Activated T-cell treated with anti-CD3 and anti-CD28 coated beads, Interleukin-2, amount 50 U/mL, for 1 hour (primary cell): ENCODE results near the gene BPIFA3.

Experiments
- DNase-seq: peaks from one replicate; pipeline ENCODE4 v3.0.0-alpha.2; 2020

The BPIFA3 gene

GRCh38 chr20:33229843-33230242 is 12.7 kb downstream of the BPIFA3 start:
- no peak for DNase-seq

DNA sequence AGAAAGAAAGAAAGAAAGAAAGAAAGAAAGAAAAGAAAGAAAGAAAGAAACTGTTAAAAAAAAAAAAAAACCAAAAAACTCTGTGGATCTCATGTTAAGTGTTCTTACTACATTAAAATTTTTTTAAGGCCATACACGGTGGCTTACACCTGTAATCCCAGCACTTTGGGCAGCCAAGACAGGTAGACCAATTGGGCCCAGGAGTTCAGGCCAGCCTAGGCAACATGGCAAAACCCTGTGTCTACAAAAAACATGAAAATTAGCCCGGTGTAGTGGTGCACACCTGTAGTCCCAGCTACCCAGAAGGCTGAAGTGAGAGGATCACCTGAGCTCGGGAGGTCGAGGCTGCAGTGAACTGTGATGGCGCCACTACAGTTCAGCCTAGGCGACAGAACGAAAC is 14.1 kb downstream of the BPIFA3 start:
- DNase-seq: no peak

GRCh38 chr20:33232486-33233072 is 15.4 kb downstream of the BPIFA3 start:
- no peak for DNase-seq

- DNase-seq: no peak
Measured at GRCh38 chr20:33233129-33233774, 16.1 kb downstream of the BPIFA3 start.

DNA sequence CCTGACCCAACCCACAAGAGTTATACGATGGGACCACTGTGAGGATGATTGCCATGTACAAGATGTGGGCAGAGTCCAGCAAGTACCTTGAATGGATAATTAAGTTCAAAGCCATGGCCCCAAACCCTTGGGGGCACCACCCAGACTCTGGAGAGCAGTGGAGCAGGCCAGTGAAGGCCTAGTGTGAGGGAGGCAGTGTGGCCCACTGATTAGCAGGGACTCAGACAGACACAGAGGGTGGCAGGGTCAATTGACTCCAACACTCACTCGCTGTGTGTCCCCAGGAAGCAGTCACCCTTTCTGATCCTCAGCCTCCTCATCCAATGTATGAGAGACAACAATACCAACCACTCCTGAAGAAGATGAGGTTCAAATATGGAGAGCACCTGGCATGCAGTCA is 16.9 kb downstream of the BPIFA3 start:
- no peak for DNase-seq

GRCh38 chr20:33235696-33236095 is 18.5 kb downstream of the BPIFA3 start, which contains the start of gene BPIFA1:
BPIFA1 (plus strand) TSS chr20:33235996; CDS start chr20:33237712, 1,716 bp downstream.
- DNase-seq: no peak

DNA sequence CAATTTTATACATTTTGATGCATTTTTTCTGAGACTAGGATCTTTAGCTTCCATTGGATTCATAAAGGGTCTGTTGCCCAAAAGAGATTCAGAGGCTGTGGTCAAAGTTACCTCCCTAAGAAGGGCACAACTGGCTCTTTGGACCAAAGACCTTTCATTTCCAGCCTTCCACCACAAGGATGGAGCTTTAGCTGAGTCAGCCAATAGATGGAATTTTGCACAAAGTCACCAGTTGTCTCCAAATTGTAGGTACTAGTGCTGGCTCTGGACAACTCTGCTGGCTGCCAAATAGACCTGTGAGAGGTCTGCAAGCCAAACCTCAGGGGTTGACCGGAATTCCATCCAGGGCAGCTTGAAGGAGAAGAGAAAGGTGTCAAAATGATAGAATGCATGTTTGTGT is 19.2 kb downstream of the BPIFA3 start:
- no peak for DNase-seq

DNA sequence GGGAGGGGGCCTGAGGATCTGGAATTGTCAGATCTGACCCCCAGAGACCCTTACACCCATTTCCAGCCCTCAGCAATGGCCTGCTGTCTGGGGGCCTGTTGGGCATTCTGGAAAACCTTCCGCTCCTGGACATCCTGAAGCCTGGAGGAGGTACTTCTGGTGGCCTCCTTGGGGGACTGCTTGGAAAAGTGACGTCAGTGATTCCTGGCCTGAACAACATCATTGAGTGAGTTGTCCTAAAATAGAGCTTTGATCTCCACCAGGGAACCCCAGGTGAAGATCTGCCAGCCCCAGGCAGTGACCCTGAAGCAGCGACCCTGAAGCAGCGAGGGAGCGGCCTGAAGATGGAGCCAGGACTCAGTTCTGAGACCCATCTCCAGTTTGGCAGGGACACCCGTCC is 20.8 kb downstream of the BPIFA3 start:
- no peak for DNase-seq

DNA sequence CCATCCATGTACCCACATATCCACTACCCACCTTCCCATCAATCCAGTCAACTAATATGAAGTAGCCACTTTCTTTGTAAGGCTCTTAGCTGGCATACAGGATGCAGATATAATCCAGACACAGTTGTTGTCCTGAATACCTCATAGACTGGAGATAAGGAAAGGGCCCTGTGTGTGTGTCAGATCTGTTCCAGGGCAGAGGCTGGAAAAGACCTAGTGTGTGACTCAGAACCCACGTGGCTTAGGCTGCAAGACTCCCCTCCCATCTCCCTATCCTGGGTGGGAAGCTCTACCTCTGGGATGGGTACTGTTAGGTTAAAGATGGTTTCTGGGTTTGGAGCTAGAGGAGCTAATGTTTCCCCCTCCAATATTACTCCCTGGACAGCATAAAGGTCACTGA is 22.3 kb downstream of the BPIFA3 start:
- DNase-seq: no peak

- DNase-seq: no peak
Measured at GRCh38 chr20:33239979-33240736, 23.0 kb downstream of the BPIFA3 start.

DNA sequence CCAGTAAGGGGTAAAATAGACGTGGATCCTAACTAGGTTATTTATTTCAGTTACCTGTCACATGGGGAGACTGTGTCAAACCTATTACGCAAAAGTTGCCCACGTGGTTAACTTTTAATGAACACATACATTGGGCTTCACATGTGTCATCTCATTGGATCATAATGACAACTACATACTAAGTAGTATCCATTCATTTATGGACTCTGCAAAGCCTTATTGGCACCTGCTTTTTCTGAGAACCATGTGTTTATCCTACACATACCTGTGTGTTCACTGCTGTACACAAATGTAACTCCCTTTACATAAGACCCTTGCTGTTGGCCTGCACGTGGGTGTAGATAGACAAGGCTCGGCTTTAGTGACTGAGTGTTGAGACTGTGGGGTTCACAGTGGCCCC is 23.8 kb downstream of the BPIFA3 start:
- no peak for DNase-seq

GRCh38 chr20:33242319-33243100 is 25.4 kb downstream of the BPIFA3 start:
- DNase-seq: no peak

GRCh38 chr20:33246077-33246476 is 28.9 kb downstream of the BPIFA3 start:
- DNase-seq: no peak

DNA sequence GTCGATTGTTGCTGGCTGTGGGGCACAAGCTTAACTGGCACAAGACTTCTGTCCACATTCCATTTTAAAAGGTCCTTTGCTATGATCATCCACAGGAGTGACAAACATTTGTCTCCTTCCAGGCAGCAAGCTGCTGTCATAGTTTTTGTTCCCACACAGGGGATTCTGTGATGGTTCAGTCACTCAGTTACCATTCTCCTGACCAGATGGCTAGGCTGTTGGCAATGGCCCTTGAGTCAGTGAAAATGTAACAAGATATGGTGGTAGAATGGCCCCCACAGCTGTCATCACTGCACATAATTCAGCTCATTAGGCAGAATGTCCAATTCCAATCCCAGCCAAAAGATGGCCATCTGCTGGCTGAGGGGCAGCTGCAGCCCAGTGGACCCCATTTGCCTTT is 32.3 kb downstream of the BPIFA3 start:
- DNase-seq: no peak

DNA sequence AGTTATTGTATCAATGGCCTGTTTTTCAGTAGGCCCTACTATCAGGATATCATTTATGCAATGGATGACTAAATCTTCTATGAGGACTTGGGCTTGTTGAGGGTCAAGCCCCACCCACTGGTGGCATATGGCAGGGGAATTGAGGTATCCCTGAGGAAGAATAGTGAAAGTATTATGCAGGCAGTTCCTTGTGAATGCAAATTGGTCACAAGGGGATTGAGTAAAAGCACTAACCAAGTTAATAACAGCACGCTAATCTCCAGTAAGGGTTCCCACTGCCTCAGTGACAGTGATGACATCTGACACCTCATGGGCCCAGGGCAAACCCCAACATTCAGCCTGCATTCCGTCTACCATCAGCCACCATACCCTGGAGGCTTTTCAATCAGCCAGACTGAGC is 33.5 kb downstream of the BPIFA3 start:
- no peak for DNase-seq

- no peak for DNase-seq
Measured at GRCh38 chr20:33251496-33251895, 34.3 kb downstream of the BPIFA3 start.

DNA sequence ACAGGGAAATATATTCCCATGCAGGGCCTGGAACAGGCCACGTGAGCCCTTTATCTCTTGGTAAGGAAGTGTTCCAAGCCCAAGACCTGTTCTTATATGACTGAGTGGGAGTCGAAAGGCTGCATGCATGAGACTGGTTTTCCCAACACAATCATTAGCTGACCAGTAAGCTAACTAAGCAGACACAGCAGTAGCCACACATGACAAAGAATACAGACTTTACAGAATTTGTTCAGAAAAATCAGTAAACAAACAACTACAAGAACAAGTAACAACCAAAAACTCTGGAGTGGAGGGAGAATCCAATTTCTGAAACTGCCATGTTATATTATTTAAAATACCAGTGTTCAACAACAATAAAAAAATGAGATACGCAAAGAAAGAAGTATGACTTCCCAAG is 35.3 kb downstream of the BPIFA3 start:
- no peak for DNase-seq

DNA sequence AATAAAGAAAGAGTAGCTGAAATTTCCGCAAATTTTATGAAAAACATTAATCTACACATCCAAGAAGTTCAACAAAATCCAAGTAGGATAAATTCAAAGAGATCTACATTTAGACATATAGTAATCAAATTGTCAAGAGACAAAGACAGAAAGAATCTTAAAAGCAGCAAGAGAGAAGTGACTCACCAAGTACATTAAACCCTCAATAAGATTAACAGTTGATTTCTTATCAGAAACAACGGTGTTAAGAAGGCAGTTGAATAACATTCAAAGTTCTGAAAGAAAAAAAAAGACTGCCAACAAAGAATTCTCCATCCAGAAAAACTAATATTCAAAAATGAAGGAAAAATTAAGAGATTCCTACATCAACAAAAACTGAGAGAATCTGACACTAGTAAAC is 37.9 kb downstream of the BPIFA3 start:
- DNase-seq: no peak

DNA sequence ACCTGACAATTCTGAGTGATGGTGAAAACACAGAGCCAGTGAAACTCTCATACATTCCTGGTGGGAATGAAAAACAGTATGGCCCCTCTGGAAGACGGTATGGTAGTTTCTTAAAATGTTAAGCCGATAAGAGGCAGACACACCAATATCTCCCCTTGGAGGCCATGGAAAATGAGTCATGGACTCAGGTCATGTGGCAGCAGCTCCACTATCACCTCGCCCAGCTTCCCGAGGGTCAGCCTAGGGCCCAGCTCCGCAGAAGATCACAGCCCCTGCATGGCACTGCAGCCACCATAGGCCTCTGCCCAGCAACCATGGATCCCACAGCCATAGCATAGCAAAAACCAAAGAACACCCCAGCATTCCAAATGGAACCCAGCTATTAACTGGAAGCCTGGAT is 40.1 kb downstream of the BPIFA3 start:
- DNase-seq: no peak

- DNase-seq: no peak
Measured at GRCh38 chr20:33259371-33259770, 42.2 kb downstream of the BPIFA3 start.

DNA sequence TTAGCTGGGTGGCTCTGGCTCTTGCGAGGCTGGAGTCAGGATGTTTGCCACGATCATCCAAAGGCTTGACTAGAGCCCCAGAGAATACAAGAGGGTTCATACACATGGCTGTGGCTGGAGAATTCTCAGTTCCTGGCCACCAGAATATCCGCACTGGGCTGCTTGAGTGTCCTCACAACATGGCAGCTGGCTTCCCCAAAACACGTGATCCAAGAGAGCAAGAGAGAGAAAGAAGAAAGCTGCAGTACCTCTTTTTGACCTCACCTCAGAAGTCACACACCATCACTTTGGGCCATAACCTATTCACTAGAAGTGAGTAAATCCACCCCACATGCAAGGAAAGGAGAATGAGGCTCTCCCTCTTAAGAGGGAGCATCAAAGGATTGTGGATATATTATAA is 44.3 kb downstream of the BPIFA3 start:
- no peak for DNase-seq

DNA sequence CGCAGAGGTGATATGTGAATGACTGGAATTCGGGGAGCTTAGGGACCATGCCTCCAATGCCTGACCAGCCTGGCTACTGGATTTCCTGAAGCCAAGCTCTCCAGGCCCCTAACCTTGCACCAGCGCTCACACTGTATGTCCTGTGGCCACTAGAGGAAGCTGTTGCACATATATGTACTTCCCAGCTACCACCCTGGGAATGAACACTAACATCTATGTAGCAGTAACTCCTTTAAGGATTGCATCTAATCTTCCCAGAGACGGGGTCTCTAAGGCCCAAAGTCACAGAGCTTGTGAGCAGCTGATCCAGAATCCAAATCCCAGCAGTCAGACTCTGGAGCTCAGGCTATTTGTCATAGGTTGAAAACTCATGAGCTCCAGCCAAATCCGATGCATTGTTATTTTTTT is 45.5 kb downstream of the BPIFA3 start:
- no peak for DNase-seq

- DNase-seq: no peak
Measured at GRCh38 chr20:33263784-33264183, 46.6 kb downstream of the BPIFA3 start.

DNA sequence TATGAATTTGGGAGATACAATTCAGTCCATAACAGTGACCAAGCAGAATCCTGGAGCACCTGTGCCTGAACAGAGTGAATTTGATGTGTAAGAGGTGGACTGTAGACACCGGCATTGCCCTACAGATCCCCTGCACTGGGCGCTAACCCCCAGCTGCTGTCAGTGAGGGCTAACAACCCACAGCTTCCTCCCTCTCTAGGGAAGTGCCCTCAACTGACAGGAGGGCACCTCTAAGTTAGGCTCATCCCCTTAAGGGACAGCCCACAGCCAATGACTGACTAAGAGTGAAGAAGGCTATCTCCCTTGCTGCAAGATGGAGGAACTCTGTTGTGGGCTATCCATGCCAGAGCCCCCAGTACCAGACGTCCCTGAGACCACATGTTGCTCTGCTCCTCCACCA is 50.5 kb downstream of the BPIFA3 start:
- DNase-seq: no peak
